ENCODE measurements around the gene CCDC146. TPM values are rescaled to one million over a fixed set of nuclear protein-coding genes. Genes with fewer than 3 reads are reported as not detected.
A peak's percentile ranks its signal among the peaks of the same experiment; 100 is the strongest.
"Not testable (repeated sequence)": the region's sequence is repeated elsewhere in the genome, so short reads cannot be mapped to it uniquely, and the experiment has no call there.

CCDC146 gene
- total RNA-seq, 1 donor, result 1.9 TPM

DNA sequence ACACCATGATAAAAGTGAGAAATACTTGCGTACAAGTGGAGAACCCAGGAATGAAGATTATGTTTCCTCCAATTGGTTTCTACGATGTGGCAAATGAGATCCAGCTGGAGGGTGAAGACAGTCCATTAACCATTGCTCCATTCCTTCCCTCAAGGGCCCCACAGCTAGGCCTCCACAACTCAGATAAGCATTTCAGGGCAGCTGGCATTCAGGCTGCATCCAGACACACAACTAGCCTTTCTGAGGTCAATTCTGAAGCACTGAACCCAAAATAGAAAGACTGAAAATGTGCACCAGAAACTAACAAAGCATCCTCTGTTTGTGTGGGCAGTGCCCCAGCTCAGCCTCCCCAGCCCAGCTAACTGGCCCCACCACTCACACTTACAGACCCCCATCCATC, 198.9 kb downstream of the CCDC146 start:
- DNase-seq (ENCODE audit: low read depth in 2 of 3, low spot score in 2 of 3), result no peak

DNA sequence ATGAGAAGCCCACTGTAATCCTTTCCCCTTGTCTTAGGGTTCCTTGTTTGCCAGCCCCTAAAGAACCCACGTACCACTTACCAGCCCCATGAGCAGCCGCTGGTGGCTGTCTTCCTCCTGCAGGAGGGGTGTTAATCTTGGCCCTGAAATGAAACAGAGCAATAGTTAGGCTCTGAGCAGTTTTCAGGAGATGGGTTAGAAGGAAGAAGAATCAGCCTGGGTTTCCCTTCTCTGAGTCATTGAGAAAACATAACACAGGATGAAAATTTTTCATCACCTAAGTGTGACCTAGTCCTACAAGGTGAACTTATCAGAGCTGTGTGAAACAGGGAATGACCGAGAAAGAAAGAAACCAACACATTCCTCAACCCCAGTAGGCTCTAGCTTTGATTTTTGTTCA, 203.7 kb downstream of the CCDC146 start:
- no peak for DNase-seq (ENCODE audit: low read depth in 2 of 3, low spot score in 2 of 3)

DNA sequence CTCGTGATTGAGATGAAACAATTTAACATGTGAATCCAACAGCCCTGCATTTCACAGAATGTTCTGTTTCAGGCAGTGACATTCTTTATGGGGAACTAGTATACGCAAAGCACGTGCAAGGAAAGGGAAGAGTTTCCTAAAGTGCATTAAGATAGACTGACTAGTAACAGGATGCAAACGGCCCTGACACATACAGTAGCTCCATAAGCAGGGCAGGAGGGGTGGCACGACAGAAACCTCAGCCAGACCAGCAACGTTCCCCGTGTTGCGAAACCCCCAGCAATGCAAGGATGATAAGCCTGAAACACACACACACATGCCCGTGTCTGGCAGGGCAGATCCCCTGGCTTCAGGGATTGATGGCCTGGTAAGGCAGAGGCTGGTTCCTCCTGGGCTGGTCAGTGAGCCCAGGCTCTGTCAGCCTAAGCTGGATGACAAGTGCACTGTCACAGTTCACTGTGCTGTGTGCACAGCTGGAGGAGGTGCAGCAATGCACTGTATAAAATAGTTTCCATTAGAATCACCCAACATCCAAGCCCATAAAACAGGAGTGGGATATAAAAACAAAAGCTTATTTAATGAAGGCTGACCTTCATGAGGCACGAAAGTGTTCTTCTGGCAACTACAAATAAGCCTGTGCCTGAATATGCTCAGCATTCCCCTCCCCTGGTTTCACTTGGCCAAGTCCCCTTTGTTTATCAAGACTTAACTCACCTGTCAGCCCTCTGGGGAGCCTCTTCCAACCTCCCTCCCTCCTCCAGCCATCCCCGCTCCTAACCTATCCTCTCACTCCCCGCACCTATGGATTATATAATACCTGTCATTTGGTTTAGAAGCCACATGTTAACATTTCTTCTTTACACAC, 204.9 kb downstream of the CCDC146 start:
- peak in 2 of 3 donors; percentile 42 to 48 for DNase-seq (ENCODE audit: low read depth in 2 of 3, low spot score in 2 of 3)

DNA sequence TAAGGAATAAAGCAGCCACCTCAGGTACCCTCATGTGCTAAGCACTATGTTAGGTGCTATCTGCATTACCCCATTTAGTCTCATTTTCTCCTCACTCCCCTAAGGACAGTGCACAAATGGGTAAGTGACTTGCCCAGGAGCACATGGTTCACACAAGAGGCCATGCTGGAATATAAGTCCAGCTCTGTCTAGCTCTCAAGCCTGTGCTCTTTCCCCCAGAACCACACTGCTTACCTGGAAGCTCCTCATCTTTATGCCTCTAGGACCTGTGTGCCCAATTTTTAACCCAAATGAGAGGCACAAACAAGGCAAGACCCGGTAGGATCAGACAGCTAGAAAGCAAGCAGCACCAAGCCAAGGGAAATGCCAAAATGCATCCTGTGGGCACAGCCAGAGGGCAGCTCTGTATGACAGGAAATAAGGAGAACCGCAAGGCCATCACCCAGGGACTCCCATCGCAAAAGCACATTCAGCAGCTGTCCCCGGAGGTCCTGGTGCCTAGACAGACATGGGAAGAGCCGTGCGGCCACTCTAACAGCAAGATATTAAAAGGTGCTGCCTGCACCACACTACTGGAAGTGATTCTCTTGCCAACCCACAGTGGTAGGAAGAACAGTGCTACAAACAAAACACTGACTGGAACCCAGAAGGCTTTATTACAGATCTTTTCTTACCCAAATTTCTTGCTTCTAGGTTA, 205.7 kb downstream of the CCDC146 start:
- peak in 1 of 3 donors; percentile 31 for DNase-seq (ENCODE audit: low read depth in 2 of 3, low spot score in 2 of 3)

DNA sequence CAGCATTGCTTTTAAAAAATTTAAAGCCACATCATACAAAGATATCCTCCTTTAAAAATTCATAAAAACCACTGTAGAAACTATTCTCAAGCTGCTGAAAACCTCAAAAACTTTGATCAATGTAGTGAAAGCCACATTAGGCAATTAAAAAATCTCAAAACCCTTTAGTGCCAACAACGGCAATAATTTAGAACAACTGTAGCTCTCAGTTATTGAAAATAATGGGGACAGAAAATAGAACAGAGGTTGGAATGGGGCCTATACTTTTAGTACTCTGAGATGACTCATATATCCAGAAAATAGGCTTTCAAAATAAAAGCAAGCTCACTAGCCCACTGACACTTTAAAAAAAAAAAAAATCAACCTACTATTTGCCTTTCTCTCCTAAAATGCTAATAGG, 206.3 kb downstream of the CCDC146 start:
- DNase-seq (ENCODE audit: low read depth in 2 of 3, low spot score in 2 of 3), result no peak

DNA sequence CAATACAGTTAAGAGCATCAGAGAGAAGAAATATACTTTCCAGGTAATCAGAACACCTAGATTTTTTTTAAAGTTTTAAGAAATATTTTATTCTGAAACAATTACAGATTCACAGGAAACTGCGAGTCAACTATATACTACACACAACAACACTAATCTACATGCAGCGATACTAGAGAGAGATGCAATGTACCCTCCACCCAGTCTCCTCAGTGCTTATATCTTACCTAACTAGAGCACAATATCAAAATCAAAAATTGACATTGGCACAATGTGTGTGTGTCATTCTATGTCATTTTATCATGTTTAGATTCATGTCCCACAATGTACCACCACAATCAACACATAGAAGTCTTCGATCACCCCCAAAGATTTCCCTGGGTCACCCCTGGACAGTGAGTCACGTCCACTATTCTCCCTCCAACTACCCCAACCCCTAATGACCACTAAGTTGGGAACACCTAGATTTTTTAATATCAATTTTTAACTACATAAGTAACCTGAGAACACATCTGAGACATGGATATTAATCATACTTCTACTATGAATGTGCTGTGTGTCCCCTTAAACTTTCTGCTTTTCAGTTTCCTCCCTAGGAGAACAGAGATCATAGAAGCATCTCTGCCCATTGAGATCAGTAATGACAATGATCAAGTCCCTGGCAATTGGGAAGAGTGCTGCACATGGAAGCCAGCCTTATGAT, 207.2 kb downstream of the CCDC146 start:
- DNase-seq (ENCODE audit: low read depth in 2 of 3, low spot score in 2 of 3), result no peak

DNA sequence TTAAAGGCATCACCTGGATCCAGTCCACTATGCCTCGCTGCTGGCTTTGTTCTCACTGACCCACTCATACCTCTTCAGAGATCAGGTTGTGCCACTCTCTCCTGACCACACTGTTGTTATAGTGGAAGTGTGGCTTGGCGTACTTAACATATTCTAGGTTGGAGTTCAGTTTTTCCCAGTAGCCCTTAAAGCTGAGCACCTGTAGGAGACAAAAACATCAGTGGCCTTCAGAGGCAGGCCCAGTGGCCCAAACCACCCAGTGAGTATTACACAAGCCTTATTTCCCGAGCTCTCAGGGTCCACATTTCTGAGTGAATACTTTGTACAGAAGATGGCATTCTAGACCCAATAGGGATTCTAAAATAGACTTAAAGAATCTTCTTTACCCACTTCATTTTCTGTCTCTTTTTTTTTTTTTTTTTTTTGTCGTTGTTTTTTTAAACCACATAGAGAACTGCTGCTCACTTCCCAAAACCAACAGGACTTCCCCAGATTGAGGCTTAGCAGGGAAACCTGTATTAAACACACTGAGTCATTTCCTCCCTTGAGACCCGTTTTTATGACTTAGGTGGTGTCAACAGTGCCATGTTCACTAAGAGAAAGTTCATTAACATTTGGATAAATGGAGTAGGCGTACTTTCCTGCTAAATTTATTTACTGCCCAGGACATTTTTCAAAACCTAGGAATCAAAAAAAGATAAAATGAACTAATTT, 207.9 kb downstream of the CCDC146 start:
- DNase-seq (ENCODE audit: low read depth in 2 of 3, low spot score in 2 of 3), result peak in 2 of 3 donors; percentile 84 to 87

DNA sequence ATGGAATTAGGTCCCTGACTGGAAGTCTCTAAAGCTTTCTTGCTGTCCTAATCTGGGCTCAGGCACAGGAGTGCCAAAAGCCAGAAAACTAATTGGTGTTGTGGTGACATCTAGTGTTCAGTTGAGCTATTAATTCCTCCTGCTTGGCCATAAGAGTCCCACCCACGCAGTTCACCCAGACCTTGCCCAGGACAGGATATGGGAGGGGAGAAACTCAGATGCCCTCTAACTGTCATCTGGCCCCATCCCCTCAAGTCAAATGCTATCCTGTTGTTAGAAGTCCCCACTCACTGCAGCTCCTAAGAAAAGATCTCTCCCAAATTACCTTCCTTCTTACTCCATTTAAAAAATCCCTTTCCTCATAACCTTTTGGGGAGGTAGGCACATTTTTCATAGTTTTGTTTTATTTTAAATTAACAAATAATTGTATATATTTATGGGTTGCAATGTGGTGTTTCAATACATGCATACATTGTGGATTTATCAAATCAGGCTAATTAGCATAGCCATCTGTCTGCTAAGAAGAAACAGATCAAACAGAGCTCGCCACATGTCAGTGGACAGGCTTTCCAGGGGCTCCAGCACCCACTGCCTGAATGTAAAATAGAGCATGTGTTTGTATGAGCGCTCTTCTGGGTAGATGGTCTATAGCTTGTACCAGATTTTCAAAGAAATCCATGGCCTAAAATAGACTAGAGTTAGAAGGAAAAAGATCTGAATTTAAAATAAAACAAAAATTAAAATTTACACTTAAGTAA, 209.7 kb downstream of the CCDC146 start:
- DNase-seq (ENCODE audit: low read depth in 2 of 3, low spot score in 2 of 3), result peak in 2 of 3 donors; percentile 79 to 88

DNA sequence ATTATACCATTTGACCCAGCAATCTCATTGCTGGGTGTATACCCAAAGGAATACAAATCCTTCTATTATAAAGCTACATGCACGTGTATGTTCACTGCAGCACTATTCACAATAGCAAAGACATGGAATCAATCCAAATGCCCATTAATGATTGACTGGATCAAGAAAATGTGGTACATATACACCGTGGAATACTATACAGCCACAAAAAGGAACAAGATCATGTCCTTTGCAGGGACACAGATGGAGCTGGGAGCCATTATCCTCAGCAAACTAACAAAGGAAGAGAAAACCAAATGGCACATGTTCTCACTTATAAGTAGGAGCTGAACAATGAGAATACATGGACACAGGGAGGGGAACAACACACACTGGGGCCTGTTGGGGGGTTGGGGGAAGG, 211.6 kb downstream of the CCDC146 start:
- DNase-seq (ENCODE audit: low read depth in 2 of 3, low spot score in 2 of 3), result not testable (repeated sequence)

DNA sequence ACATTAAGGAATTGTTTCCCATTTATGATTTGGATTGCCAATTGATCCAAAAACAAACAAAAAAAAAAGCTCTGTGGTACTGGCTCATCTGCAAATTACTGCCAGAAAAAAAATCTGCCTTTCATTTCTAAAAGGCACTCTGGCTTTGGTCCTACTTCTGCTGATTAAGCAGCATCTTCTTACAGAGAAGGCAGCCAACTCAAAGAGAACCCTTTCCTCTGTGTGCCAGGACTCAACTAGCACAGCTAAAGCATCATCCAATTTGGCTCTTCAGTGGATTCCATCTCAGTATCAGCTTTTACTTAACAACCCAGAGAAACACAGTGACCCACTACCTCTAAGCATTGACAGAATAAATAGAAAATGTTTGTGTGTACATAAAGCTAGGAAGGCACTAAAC, 213.2 kb downstream of the CCDC146 start:
- no peak for DNase-seq (ENCODE audit: low read depth in 2 of 3, low spot score in 2 of 3)

DNA sequence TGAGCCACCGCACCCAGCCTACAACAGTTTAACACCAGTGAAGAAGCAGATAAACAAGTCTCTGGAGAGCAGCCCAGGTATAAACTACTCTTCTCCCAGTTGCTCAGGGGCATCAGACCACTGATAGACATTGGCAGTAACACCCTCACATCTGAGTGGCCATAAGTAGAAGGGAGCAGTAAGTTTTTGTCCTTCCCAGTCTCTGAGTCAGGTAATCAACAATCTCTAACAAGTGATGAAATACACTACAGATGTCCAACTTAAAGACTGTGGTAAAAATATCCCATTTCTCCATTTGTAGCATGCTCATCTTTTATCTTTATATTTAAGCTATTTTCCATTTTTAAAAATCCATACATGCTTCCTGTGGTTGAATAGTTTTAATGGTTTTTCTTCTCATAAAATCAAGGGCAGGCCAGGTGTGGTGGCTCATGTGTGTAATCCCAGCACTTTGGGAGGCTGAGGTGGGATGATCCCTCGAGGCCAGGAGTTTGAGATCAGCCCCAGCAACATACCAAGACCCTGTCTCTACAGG, 215.1 kb downstream of the CCDC146 start:
- DNase-seq (ENCODE audit: low read depth in 2 of 3, low spot score in 2 of 3), result no peak

DNA sequence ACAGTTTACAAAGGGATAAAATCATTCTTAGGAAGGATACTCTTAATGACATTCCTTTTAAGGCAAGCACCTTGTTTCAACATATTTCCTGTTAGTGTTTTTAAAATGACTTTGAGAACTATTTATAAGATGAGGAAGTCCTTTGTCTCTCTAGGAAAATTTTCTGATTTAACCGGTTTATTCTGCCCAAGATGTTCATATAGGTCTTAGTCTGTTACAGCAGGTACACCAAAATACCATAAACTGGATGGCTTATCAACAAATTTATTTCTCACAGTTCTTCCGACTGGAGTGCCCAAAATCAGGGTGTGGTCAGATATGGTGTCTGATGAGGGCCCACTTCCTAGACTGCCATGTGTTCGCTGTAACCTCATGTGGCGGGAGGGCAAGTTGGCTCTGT, 215.8 kb downstream of the CCDC146 start:
- no peak for DNase-seq (ENCODE audit: low read depth in 2 of 3, low spot score in 2 of 3)

DNA sequence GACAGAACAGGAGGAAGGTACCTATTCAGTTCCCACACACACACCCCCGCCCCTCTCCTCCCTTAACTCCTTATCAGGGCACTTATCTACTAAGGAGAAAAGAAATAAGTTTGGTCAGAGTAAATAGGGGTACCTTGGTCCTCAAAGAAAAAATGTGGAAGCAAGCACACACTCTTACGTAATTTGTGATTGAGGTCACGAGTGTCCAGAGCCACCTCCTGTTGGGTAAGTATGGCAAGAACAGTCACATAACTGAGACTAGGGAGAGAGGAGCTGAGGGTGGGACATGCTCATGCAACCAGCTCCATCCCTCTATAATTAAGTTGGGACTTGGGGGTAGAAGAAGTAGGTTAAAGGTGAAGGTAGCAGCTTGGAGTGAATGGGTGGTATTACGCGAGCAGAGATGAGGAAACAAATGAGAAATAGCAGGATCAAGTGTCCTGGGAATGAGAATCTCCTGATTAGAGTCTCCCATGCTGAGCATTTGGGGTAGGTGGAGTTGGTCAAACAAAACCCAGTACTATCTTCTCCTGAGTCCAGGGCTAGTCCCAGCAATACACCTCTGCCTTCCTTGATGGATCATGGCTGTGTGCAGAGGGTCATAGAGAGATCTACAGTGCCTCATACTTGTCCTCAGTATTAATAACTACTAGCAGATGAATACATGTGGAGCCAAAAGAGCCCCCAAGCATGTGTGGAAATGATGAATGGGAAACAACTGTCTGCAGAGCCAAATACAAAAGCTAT, 216.6 kb downstream of the CCDC146 start:
- no peak for DNase-seq (ENCODE audit: low read depth in 2 of 3, low spot score in 2 of 3)

DNA sequence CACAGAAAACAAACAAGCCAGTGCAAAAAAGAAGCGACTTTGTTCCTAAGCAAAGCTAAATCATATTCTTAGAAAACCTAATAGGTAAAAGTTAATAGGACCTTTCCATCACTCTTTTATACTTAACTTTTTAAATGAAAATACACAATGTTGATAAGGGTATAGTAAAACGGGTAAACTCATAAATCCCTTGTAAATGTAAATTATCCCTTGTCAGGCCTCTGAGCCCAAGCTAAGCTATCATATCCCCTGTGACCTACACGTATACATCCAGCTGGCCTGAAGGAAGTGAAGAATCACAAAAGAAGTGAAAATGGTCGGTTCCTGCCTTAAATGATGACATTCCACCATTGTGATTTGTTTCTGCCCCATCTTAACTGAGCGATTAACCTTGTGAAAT, 217.3 kb downstream of the CCDC146 start:
- DNase-seq (ENCODE audit: low read depth in 2 of 3, low spot score in 2 of 3), result no peak

Other genes starting within 250 kb of the CCDC146 start
- not detected for gene SPDYE17, start 90.3 kb upstream of the CCDC146 start, total RNA-seq
- 0.54 TPM for gene SPDYE18, start 60.1 kb upstream of the CCDC146 start, total RNA-seq
- gene FGL2, start 77.2 kb downstream of the CCDC146 start, total RNA-seq, result 2.7 TPM